Activated CD4-positive, alpha-beta T cell treated with anti-CD3 and anti-CD28 coated beads, Interleukin-2, Interleukin-6, amounts not matched to agents 100 ng/mL and 50 ng/mL, durations not matched to agents 16 hours and 8 hours (primary cell): ENCODE results near the gene FZD4.
"Not testable (repeated sequence)": the region's sequence is repeated elsewhere in the genome, so short reads cannot be mapped to it uniquely, and the experiment has no call there.

Experiments used
- DNase-seq: peaks from one replicate; pipeline ENCODE4 v3.0.0-alpha.2; 2020

The FZD4 gene

GRCh38 chr11:86972734-86973133 is 17.5 kb upstream of the FZD4 start:
- DNase-seq = no peak

GRCh38 chr11:86969258-86969657 is 14.1 kb upstream of the FZD4 start:
- DNase-seq = no peak

GRCh38 chr11:86967601-86968000 is 12.4 kb upstream of the FZD4 start:
- DNase-seq = not testable (repeated sequence)

- no peak for DNase-seq
Measured at GRCh38 chr11:86957976-86958646, 2.9 kb upstream of the FZD4 start.

- DNase-seq = no peak
Measured at GRCh38 chr11:86956905-86957195, 1.7 kb upstream of the FZD4 start.

- no peak for DNase-seq
Measured at GRCh38 chr11:86955111-86955360, 159 bp downstream of the FZD4 start.

- no peak for DNase-seq
Measured at GRCh38 chr11:86954269-86955110, 705 bp downstream of the FZD4 start.

GRCh38 chr11:86952221-86952875 is 2.8 kb downstream of the FZD4 start:
- no peak for DNase-seq

GRCh38 chr11:86951706-86952105 is 3.5 kb downstream of the FZD4 start:
- DNase-seq = no peak

GRCh38 chr11:86950661-86950995 is 4.6 kb downstream of the FZD4 start:
- DNase-seq = no peak

- DNase-seq = no peak
Measured at GRCh38 chr11:86949995-86950660, 5.1 kb downstream of the FZD4 start.

GRCh38 chr11:86948733-86949132 is 6.5 kb downstream of the FZD4 start:
- DNase-seq = no peak

GRCh38 chr11:86947541-86947940 is 7.7 kb downstream of the FZD4 start:
- no peak for DNase-seq

- not testable (repeated sequence) for DNase-seq
Measured at GRCh38 chr11:86943505-86943904, 11.7 kb downstream of the FZD4 start.

GRCh38 chr11:86941871-86942599 is 13.2 kb downstream of the FZD4 start:
- no peak for DNase-seq

- DNase-seq = no peak
Measured at GRCh38 chr11:86941077-86941870, 13.9 kb downstream of the FZD4 start.

GRCh38 chr11:86940122-86940777 is 14.9 kb downstream of the FZD4 start:
- DNase-seq = no peak

- peak; percentile 44 for DNase-seq
Measured at GRCh38 chr11:86938900-86939880, 16.0 kb downstream of the FZD4 start.

- no peak for DNase-seq
Measured at GRCh38 chr11:86938203-86938899, 16.8 kb downstream of the FZD4 start.
